CD4-positive, alpha-beta T cell treated with Interleukin-6 at 100 ng/mL for 8 hours (primary cell): ENCODE results near the gene SPATA4.

Source experiments
- DNase-seq: peaks from one replicate; pipeline ENCODE4 v3.0.0-alpha.2; 2020; ENCODE audit warnings: mixed read lengths, low spot score

Gene SPATA4

DNA sequence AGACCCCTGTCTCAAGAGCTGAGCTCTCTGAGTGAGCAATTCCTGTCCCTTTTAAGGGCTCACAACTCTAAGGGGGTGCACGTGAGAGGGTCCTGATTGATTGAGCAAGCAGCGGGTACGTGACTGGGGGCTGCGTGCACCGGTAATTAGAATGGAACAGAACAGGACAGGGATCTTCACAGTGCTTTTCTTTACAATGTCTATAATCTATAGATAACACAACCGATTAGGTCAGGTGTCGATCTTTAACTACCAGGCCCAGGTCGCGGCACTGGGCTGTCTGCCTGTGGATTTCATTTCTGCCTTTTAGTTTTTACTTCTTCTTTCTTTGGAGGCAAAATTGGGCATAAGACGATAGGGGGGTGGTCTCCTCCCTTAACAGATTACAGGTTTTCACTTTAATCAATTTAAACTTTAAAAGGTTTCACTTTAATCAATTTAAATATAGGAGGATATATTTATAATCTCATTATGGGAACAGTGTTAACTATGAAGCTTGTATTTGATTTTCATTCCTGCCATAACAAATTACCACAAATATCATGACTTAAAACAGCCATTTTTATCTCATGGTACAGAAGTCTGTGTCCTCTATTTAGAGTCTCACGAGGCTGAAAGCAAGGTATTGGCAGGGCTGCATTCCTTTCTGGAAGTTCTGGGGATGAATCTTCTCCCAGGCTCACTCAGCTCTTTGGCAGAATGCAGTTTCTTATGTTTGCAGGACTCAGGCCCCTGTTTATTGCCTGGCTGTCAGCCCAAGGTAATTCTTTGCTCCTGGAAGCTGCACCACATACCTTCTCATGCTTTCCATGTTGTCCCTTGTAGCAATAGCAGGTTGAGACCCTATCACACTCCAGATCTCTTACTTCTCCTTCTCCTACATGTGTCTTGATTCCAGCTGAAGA lies 5.2 kb downstream of the SPATA4 start:
- DNase-seq, result no peak

DNA sequence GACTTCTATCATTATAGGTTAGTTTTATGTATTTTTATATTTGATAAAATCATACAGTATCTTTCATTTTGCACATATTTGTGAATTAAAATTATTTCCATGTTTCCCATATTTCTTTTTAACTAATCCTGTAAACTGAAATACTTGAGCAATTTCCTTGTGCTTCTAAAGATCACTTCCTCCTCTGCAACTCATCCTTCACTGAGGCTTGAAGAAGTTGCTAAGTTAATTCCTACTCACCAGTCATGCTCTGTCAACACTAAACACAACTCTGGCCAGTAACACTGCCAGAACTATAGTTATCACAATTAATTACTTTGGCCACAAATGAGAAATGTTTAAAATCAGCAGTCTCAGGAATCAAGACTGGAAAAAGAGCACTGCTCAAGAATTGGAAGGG lies 6.7 kb downstream of the SPATA4 start:
- DNase-seq, result no peak

DNA sequence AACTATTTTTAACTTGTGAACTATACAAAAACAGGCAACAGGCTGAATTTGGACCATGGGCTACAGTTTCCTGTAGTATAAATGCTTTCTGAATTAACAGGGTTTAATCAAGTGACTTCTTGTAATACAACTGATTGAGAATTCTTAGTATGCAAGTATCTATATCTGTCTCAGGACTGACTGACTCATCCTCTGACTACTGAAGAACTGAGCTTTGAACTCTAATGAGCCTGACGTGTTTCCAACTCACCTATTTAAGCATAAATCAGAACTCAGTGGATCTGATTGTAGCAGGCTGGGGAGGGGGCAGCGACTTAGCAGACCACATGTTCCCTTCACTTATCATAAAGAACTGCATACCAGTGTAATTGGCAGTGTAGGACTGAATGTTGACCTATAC lies 7.8 kb downstream of the SPATA4 start:
- DNase-seq, result no peak

DNA sequence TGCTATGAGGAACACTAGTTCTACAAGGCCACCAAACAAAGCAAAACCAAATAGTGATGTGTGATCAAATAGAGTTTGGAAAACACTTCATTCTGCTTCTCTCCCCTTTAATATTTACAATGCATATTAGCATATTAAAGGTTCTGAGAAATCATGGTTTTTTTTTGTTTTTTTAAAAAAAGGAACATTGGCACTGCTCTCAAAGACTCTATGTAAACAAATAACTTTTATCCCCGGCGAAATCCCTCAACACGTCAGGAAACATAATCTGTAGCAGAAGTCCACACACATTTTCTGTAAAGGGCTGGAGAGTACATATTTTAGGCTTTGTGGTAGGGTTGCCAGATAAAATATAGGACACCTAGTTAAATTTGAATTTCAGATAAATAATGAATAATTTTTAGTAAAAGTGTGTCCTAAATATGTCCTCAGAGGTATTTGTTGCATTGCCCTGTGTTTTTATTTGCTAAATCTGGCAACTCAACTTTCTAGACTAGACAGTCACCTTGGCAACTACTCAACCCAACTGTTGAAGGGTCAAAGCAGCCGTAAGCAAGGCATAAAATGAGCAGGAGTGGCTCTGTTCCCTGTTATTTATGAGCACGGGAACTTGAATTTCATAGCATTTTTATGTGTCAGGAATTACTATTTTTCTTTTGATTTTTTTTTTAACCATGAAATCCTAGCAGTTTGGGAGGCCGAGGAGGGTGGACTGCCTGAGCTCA lies 8.6 kb downstream of the SPATA4 start:
- DNase-seq, result no peak

DNA sequence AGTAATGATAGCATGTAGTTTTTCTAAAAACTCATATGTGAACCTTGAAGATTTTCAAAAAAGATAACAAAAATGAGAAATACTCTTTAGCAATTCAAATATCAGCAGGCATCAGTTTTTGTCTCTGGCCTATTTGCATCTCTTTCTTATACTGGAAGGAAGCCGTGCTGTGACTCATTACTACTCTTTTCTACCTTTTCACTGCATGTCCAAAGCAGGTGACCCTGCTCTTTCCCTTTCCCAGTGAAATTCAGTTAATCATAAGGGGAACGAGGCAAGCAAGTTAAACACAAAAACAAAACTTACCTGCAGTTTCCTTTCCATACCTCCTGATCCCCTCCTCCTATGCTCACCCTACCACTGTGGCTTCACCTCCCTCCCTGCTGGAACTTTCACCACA lies 9.3 kb downstream of the SPATA4 start:
- no peak for DNase-seq

DNA sequence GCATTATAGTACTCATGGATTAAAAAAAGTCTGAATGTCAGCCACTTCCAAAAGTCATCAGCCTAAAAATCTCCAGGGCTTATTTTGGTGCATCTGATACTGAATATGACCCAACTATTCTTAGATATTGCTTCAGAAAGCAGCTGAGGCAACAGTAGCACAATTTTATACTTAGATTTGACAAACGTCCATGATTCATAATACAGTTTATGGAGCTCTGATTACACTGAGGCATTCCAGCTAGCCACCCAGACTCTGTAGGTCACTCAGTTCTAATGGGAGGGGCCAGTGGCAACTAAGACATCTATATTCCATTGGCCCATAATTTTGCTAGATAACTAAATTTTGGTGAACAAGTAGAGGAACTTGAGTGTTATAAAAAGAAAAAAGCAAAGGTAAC lies 10.3 kb downstream of the SPATA4 start:
- no peak for DNase-seq

DNA sequence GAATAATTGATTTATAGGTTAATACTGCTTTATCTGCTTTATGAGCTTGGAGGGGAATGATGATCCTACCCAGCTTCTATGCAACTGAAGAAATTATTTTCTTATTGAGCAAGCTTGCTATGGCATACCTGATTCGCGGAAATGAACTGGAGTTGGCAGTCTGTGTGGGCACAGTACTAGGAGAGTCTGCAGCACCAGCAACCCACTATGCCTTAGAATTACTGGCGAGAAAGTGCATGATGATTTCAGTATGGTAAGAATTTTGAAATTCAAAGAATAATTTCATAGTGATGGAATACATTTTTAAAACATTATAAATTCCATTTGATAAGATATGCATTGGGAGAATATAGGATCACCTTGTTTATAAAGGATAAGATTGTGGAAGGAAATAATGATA lies 32.3 kb downstream of the SPATA4 start:
- no peak for DNase-seq

DNA sequence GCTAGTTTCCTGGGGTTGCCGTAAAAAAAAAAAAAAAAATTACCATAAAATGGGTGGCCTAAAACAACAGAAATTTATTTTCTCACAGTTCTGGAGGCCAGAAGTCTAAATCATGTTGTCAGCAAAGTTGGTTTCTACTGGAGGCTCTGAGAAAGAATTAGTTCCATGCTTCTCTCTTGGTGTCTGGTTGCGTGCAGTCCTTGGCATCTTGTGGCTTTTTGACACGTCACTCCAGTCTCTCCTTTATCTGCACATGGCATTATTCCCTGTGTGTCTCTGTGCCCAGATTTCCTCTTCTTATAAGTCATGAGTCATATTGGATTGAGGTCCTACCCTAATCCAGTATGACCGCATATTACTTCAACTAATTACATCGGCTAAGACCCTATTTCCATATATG lies 38.7 kb downstream of the SPATA4 start:
- no peak for DNase-seq

DNA sequence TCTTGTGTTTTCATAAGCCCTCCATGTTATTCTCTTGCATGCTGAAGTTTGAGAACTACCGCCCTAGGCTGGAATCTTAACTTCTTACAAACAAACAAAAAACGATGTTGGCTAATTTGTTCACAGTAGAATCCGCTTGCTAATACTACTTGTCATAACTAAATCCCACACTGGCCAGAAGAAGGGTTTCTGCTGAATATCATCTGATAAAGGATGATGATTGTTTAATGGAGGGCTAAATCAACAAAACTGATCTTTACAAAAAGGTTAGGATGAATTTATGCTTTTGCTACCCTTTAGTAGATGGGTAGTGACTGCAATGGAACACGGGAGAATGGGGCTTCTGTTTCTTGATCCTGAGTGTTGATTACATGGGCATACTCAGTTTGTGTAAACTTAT lies 42.3 kb downstream of the SPATA4 start:
- DNase-seq, result no peak

DNA sequence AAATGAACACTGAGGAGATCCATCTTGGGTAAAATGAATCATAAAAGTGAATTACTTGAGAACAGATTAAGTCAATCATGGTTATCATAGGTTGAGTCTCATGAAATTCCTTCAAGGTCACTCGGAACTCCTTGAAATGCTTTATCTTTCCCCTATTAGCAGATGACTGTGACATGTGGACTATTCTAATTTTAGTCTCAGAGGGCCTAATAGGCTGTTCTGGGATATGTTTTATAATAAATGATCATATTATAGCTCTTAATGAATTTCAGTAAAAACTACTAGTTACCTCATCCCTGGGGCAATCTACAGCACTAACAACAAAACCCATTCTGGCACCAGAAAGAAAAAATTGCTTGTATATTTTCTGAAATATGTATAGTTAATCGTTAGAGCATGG lies 44.7 kb downstream of the SPATA4 start:
- no peak for DNase-seq

DNA sequence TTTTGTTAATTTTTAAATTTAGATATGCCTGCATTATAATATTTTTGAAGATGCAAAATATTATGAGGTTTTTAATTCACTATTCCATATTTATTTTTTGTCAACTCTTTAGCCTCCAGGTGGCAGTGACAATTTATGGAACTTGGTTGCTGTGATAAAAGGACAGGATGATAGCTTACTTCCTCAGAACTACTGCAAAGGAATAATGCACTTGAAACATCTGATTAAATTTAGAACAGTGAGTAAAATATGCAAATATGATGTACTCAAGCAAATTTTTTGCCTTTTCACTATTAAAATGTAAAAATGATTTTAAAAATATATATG lies 45.1 kb downstream of the SPATA4 start:
- DNase-seq, result no peak

DNA sequence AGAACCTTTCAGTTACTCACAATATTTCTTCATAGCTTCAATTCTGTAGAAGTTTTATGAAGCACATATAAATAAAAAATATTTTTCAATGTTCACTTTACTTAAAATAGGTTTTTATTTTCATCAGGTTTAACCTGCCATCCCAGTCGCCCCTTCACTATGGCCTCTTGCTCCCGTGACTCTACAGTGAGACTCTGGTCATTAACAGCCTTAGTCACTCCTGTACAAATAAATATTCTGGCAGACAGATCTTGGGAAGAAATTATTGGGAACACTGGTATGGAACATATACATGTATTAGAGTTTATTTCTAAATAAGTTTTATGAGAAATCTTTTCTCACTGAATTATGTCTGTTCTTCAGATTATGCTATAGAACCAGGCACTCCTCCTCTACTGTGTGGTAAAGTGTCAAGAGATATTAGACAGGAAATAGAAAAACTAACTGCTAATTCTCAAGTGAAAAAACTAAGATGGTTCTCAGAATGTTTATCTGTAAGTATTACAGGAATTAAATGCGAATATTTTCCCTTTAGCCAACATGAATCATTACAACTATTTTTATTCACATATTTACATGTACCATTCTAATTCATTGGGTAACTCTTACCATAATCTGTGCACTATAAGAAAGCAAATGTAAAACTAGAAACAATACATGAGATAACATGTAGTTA lies 45.6 kb downstream of the SPATA4 start:
- no peak for DNase-seq

DNA sequence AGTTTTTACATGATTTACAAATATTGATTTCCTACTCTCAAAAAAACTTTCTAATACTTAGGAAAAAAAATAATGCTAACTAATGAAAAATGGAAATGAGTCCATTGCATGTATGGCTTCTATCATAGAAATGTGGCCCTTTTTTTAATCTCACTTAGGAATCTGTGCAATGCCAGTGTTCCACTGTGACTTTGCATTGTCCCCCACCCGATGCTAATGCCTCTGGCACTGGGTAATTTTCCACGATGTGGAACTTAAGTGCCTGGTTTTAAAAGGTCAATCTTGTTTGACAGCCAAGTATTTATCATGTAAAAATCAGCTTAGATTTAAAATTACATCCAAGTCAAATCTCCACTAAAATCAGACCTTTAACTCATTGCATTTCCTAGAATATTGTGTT lies 53.1 kb downstream of the SPATA4 start:
- no peak for DNase-seq

DNA sequence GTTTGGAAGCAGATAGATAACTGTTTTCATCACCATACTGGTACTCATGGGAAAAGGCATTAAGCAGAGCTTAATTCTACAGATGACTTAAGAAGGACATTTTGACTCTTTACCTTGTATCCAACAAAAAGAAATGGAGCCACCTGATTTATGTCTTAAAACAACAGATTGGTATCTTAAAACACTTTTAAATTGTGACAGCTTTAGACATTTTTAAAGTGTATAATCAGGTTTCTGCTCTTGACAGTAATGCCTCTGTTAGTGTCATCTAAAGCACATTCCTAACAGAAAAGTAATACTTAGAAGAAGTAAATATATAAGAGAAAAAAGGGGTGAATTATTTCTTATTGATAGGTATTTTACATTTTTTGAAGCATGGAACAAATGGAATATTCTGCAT lies 55.9 kb downstream of the SPATA4 start:
- DNase-seq, result no peak

DNA sequence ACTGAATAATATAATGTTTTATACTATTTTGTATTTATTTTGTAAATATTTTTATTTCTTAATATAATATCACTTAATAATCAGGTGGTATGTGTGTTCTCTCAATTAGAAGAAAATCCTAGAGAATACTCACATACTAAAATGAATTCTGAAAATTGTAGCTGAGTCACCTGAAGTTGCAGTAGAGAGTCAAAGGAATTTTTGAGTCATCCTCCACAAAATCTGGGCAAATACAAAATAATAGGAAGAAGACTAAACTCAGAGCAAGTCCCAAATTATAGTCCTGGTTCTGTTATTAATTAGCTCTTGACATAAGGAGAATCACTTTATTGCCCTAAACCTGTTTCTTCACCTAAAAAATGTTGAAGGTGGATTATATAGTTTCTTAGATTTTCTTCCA lies 57.8 kb downstream of the SPATA4 start:
- DNase-seq, result no peak

DNA sequence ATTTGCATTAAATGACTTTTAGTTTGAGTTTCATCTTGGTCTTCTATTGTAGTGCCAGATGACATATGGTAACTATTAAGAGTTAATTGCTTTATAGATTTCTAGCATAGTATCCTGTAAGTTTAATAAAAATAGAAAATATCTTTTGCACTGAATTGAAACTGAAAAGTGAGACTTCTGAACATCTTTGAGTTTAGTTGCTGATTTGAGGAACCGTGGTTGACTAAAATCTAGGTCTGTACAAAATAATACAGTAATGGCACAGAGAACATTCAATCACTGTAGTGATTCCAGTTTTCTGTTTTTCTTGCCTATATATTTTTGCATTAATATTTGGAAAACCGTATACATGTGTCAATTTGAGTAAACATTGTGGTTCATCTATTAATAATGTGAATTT lies 60.7 kb downstream of the SPATA4 start:
- no peak for DNase-seq
